GDM1 (cell line): Measurements from ENCODE around the gene SCNN1A.
"Not testable (repeated sequence)": the region's sequence is repeated elsewhere in the genome, so short reads cannot be mapped to it uniquely, and the experiment has no call there.

Experiments used
- DNase-seq: peaks from one replicate; lab custom pipeline; 2025; lab: John Stamatoyannopoulos, UW

Gene SCNN1A

DNA sequence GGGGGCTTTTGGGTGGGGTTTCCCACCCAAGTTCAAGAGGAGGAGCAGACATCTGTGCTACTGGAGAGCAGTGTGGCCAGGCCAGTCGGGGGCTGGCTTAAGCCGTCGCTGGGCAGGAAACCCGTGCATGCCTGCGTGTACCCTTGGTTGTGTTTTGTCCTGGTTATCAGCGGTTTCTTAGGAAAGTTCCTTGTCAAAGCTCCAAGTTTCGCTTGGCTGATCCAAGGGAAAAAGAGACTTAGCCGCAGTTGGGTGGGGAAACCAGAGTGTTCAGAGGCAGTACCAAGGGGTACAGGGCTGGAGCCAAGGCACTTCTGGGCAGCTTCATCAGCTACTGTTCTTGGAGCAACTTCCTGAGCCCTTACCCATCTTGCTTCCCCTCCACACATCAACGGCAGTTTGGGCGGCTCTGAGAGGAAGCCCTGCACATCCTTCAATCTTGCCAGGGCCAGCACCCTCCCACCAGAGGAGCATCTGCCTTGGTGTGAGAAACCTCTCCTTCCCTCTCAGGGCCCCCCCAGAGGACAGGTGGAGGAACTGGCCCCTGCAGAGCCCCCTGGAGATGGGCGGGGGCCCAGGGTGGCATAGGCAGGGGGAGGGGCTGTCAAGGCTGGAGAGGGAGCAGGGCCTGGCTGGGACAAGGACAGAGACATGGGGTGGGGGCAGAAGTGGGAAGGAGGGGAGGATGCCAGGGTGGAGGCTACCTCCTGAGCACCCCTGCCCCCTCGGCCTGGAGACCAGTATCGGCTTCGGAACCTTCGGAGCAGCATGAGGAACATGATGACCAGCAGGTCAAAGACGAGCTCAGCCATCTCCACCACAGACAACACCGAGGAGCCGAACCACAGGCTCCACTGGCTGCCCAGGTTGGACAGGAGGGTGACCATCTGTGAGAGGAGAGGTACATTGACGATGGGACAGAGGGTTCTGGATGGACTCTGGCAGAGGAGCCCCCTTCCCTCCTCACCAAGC is 27.7 kb downstream of the SCNN1A start:
- DNase-seq, result peak; percentile 82

GRCh38 chr12:6346942-6347341 is 28.4 kb downstream of the SCNN1A start:
- DNase-seq, result no peak

GRCh38 chr12:6346235-6346832 is 29.0 kb downstream of the SCNN1A start:
- no peak for DNase-seq

GRCh38 chr12:6345319-6346091 is 29.9 kb downstream of the SCNN1A start:
- no peak for DNase-seq

- not testable (repeated sequence) for DNase-seq
These were observed 31.2 kb downstream of the SCNN1A start for GRCh38 chr12:6344101-6344660.

DNA sequence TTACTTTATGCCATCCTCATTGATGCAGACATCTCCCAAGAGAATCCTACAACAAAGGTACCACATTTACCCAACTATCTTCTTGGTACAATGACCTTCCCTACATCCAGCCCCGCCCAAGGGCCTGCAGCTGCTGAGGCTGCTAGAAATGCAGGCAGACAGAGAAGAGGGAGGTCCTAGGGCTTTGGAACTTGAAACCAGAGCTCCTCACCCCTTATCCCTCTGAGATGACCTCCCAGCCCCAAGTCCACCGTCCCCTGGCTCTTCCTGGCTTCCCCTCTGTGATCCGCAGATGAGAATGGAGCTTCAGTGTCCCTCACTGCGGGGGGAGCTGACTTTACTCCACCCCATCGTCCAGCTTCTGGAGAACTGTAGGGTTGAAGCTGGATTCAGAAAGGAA is 31.8 kb downstream of the SCNN1A start:
- no peak for DNase-seq

DNA sequence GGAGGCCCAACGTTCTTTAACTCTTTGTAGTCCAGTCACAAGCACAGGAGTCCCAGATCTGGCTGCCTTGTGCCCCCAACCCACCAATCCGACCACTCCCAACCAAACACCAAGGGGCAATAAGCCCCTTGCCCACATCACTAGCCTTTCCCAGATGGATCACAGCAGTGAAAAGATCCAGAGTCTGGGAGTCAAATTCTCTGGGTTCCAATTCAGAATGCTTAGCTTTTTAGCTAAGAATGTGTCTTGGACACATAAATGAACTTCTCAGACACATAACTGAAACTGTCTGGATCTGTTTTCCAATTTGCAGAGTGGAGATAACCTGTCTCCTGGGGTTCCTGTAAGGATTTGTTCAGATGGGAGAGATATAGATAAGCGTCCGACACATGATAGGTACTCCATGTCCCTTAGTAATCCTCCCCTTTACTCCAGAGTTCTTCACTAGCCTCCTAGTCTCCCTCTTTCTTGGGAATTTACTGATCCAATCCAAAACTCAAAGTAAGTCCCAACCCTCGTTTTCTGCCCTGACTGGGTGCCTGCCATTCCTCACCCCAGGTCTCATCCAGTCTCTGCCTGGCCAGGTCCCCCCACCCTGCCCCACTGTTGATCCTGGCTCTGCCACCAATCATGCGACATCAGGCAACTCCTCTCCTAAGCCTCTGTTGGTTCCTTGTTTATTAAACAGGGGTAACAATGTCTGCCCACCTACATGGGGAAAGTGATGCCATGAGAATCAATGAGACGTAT is 33.0 kb downstream of the SCNN1A start:
- no peak for DNase-seq

DNA sequence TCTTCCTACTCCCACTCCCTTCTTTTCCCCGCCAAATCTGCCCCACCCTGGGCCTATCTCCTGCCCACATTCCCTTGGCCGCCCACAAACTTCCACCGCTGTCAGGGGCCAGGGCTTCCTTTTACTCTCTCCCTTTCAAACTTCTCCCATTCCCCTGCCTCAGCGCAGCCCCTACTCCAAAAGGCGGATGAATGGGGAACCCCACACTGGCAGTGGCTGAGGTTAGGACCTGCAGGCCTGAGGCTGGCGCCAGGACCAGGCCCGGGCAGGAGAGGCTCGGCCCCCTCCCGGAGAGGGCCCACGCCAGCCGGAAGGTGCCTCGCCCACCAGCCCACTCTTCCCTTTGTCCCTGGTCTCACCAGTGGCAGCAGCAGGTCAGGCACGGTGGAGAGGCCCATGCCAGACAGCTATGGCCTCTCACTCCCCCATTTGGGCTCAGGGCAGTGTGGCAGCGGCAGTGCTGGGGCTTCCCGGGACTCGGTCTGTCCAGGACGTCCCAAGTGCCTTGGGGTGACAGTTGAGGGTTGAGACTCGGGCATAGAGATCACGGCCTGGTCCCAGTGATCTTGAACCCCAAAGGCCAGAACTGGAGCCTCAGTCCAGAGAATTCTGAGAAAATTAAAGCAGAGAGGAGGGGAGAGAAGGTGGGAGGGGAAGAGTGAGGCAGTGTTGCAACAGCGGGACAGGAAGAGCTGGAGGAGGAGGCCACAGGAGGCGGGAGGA is 33.8 kb downstream of the SCNN1A start, which contains the start of gene TNFRSF1A:
TNFRSF1A (minus strand) TSS at position 660 of the 723 bp plus-strand sequence; CDS start at position 398, 262 bp downstream.
- peak; percentile 85 for DNase-seq

- no peak for DNase-seq
These were observed 34.5 kb downstream of the SCNN1A start for GRCh38 chr12:6340745-6341416.

GRCh38 chr12:6340032-6340638 is 35.2 kb downstream of the SCNN1A start:
- DNase-seq, result no peak

GRCh38 chr12:6338955-6339354 is 36.4 kb downstream of the SCNN1A start:
- DNase-seq, result no peak

DNA sequence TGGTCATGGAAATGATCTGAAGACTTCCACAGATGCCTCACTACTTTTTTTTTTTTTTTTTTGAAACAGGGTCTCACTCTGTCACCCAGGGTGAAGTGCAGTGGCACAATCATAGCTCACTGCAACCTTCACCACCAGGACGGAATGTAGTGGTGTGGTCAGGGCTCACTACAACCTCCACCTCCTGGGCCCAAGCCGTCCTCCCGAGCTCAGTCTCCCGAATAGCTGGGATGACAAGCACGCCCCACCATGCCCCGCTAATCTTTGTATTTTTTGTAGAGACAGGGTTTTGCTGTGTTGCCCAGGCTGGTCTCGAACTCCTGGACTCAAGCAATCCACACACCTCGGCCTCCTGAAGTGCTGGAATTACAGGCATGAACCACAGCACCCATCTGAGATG is 36.8 kb downstream of the SCNN1A start:
- not testable (repeated sequence) for DNase-seq

DNA sequence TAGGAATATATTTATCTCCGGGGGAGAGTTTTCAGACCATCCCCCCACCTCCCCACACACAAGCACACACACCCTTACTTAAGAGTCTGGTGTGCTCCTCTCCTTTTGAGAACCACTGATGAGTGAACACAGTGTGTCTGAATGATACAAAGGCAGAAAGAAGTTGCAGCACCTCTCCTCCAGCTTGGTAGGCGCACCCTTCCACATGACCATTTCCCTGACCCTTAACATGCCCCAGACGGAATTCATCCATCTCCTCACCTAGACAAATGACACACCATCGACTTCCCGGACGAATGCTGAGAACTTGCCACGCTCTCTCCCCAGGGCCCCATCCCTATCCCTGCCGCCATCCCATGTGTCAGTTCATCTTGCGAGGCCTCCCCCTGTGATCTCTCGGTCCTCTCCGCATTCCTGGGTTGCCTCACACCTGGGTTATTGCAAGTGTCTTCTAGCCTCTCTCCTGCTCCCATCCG is 37.4 kb downstream of the SCNN1A start:
- no peak for DNase-seq

DNA sequence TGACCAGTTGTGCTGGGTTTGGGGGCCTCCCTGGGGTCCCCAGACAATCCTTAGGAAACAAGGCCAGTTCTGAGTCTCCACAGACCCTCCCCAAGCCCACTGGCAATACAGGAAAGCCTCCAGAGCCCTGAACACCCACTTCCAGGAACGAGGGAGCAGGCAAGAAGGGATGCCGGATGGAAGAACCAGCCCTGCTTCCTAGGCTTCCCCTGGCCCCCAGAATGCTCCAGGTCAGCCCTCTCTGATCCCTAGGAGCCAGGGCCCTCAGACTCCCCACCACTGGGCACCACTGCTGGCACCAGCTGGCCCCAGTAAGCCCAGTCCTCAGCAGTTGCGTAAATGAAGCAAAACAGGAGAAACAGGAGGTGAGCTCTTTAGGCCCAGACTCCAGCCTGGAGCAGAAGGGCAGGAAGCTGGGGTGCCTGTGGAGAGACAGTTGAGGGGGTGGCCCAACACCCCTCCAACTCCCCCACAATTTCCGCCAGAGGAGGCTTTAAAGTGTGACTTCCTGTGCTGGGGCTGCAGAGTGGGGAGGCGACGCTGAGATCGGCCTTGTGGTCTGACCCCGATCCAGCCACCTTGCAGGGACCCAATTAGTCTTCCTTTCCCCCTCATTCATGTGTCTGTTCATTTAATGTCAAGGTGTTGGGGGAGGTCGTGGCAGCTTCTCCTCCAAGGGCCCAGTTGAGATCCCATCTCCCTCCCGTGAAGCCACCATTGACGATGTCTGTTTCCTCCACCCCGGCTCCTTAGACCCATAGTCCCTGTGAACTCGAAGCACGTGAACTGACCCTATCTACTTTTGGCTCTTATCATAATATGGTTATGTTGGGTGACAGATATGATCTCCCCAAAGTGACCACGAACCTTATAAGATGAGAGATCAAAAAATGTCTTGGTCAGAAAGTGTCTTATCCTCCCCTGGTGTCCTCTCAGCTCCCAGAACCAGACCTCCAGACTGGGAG is 38.2 kb downstream of the SCNN1A start:
- DNase-seq, result peak; percentile 93

GRCh38 chr12:6336079-6336888 is 39.1 kb downstream of the SCNN1A start:
- DNase-seq, result peak; percentile 93

DNA sequence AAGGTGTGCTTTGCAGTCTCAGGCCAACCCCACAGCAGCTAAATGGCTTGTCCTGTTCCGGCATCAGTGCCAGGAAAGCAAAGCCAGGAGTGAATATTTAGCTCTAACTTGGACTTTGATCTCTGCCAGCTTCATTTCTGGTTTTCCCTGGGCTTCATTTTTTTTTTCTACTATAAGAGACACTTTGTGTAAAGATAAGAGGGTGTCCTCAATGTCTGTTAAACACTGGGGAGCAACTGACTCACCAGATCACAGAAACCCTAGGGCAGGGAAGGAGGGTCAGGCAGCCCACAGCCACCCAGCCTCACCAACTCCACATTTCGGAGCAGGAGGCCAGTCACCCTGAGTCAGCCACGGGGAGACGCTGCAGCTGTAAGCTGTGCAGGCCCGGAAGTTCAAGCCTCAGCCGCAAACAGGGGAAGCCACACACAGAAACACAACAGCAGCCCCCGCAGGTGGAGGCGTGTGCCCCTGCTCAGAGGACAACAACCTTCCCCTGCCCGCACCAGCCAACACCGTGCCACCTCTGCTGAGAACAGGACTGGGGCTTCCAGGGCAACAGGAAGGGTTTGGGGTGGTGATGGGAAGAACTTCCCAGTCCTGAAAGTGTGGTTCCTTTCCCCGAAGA is 39.8 kb downstream of the SCNN1A start:
- peak; percentile 77 for DNase-seq

- DNase-seq, result no peak
These were observed 40.4 kb downstream of the SCNN1A start for GRCh38 chr12:6334940-6335450.
